NCI-H1930 (cell line): ENCODE results near the gene PLPP2.
"Not testable (repeated sequence)": the region's sequence is repeated elsewhere in the genome, so short reads cannot be mapped to it uniquely, and the experiment has no call there.

Experiments used
- DNase-seq, 2 experiments: peaks; one replicate each; lab custom pipeline; 2025; lab: John Stamatoyannopoulos, UW

Gene PLPP2

DNA sequence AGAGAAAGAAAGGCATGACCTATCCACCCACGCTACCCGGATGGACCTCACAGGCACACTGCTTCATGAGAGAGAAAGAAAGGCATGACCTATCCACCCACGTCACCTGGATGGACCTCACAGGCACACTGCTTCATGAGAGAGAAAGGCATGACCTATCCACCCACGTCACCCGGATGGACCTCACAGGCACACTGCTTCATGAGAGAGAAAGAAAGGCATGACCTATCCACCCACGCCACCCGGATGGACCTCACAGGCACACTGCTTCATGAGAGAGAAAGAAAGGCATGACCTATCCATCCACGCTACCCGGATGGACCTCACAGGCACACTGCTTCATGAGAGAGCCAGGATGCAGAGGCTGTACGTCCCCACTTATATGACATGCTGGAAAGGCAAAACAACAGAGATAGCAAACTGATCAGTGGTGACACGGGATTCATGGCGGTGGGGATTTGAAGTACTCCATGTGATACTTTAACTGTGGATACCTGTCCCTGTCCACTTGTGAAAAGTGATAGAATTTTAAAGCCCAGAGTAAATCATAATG is 20.4 kb downstream of the PLPP2 start:
- not testable (repeated sequence) for DNase-seq

DNA sequence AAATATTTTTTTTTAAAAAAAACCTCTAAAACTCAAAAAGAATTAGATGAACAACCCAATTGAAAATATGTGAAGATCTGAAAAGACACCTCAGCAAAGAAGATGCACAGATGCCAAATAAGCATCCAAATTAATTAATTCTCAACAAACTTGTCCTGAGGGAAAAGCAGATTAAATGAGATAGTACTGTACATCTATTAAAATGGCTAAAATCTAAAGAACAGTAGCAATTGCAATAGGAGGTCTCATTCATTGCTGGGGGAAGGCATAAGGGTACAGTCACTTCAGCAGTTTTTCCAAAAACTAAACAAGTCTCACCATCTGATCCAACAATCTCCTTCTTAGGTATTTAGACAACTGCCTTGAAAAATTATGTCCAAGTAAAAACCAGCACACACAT is 22.0 kb downstream of the PLPP2 start:
- DNase-seq: no peak

DNA sequence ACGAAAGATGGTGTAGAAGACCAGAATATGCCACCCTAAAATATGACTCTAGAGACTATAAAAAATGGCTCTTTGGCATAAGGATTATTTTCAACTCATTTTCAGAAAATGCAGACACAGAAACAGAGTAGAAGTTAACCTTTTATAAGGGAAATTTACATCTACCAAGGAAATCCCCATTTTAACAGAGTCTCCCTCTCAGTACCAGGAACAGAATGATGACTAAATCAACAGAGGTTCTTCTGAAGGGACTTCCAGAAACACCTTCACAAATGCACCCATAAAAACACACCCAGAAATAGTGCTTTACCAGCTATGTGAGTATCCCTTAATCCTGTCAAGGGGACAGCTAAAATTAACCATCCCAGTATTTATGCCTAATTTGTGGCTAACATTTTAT is 29.1 kb downstream of the PLPP2 start:
- no peak for DNase-seq

DNA sequence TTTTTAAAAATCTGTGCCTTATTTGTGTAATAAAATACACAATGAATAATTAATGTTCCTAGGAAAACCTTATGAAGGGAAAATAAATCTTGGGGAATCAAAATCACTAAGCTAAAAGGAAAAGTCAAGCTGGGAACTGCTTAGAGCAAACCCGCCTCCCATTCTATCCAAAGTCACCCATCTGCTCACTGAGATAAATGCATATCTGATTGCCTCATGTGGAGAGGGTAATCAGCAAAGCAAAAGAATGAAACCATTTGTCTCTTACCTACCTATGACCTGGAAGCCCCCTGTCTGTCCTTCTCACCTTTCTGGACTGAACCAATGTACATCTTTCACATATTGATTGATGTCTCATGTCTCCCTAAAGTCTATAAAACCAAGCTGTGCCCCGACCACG is 34.4 kb downstream of the PLPP2 start:
- not testable (repeated sequence) for DNase-seq

DNA sequence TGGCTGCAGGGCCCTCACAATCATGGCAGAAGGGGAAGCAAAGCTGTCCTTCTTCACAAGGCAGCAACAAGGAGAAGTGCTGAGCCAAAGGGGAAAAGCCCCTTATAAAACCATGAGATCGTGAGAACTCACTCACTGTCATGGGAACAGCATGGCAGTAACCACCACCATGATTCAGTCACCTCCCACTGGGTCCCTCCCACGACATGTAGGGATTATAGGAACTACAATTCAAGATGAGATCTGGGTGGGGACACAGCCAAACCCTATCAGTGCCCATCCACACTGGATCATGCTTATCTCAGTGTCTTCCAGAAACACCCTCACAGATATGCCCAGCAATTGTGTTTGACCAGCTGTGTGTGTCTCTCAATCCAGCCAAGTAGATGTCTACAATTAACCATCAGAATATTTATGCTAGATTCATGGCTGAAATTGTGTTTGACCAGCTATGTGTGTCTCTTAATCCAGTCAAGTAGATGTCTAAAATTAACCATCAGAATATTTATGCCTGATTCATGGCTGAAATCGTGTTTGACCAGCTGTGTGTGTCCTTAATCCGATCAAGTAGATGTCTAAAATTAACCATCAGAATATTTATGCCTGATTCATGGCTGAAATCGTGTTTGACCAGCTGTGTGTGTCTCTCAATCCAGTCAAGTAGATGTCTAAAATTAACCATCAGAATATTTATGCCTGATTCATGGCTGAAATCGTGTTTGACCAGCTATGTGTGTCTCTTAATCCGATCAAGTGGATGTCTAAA is 38.6 kb downstream of the PLPP2 start:
- not testable (repeated sequence) for DNase-seq

DNA sequence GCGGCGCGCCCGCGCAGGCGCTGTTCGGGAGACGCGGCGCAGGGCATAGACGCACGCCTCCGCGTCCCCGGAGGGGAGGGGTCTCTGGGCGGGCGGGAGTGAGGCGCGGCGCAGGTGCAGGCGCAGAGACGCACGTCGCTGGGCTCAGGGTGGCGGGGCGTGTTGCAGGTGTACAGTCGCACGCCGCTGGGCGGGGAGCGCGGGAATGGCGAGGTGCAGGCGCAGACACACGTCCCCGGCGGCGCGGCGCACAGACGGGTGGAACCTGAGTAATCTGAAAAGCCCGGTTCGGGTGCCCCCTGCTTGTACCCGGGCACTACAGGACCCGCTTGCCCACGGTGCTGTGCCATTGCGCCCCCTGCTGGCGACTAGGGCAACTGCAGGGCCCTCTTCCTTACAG is 44.7 kb downstream of the PLPP2 start:
- no peak for DNase-seq

DNA sequence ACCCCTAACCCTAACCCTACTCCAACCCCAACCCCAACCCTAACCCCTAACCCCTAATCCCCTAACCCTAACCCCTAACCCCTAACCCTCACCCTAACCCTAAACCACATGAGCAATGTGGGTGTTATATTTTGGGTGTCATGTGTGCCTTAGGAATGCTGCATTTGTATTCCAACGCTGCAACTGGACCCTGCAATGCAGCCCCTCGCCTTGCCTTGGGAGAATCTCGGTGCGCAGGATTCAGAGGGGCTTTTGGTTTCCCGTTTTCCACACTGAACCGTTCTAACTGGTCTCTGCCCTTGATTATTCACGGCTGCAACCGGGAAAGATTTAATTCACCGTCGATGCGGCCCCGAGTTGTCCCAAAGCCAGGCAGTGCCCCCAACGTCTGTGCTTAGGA is 45.3 kb downstream of the PLPP2 start:
- DNase-seq: not testable (repeated sequence)

DNA sequence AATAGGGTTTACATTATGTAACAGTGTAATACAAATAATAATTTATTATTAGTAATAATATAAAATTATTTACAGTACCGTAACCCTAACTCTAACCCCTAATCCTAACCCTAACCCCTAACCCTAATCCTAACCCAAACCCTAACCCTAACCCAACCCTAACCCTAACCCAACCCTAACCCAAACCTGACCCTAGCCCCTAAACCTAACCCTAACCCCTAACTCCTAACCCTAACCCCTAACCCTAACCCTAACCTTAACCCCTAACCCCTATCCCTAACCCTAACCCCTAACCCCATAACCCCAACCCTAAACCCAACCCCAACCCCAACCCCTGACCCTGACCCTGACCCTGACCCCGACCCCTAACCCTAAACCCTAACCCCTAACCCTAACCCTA is 45.7 kb downstream of the PLPP2 start:
- no peak for DNase-seq
